Rectal smooth muscle tissue (tissue), 1 donor: Measurements from ENCODE around the gene BACH2.

Experiments used
- H3K27ac ChIP-seq: one replicate; pipeline ENCODE4 v1.7.0; 2013; ENCODE audit warnings: low read depth, low read length, inconsistent platforms
- H3K27me3 ChIP-seq: one replicate; pipeline ENCODE4 v1.7.0; 2013; ENCODE audit warnings: low read length; ENCODE audit not compliant: control insufficient read depth, insufficient read depth
- H3K36me3 ChIP-seq: one replicate; pipeline ENCODE4 v1.7.0; 2013; ENCODE audit warnings: low read length; ENCODE audit not compliant: control insufficient read depth, insufficient read depth
- H3K4me1 ChIP-seq: one replicate; pipeline ENCODE4 v1.7.0; 2013; ENCODE audit warnings: low read length; ENCODE audit not compliant: control insufficient read depth, insufficient read depth
- H3K4me3 ChIP-seq: one replicate; pipeline ENCODE4 v1.7.0; 2013; ENCODE audit warnings: low read length
- H3K9ac ChIP-seq: one replicate; pipeline ENCODE4 v1.7.0; 2013; ENCODE audit warnings: low read length

Gene BACH2

GRCh38 chr6:90005048-90005827 is 291.4 kb downstream of the BACH2 start:
- no peak overlapping the region for H3K9ac ChIP-seq
- no peaks in the 10 kb centered on the region for H3K27me3 ChIP-seq
- no peak overlapping the region for H3K27ac ChIP-seq
- H3K4me3 ChIP-seq: no peak overlapping the region
- H3K4me1 ChIP-seq: no peaks in the 10 kb centered on the region
- no peaks in the 10 kb centered on the region for H3K36me3 ChIP-seq

DNA sequence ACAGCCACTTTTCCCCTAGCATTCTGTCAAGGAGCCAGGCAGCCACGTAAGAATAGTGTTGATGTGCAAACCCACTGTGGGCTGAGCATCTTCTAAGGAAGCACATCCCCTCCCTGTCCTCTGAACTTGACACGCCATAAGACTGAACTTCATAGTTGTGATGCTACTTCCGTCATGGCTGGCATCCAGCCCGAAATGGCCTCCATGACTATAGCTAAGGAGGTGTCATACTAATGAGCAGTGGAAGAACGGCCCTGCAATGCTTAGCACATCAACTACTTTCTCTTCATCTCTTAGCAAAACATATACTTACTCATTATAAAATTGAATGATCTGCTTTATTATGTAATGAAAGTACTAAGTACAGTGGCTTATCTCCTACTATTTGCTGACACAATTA is 292.1 kb downstream of the BACH2 start:
- no peak overlapping the region for H3K4me3 ChIP-seq
- no peak overlapping the region for H3K9ac ChIP-seq
- H3K36me3 ChIP-seq: no peaks in the 10 kb centered on the region
- H3K27me3 ChIP-seq: no peaks in the 10 kb centered on the region
- no peaks in the 10 kb centered on the region for H3K4me1 ChIP-seq
- no peak overlapping the region for H3K27ac ChIP-seq

DNA sequence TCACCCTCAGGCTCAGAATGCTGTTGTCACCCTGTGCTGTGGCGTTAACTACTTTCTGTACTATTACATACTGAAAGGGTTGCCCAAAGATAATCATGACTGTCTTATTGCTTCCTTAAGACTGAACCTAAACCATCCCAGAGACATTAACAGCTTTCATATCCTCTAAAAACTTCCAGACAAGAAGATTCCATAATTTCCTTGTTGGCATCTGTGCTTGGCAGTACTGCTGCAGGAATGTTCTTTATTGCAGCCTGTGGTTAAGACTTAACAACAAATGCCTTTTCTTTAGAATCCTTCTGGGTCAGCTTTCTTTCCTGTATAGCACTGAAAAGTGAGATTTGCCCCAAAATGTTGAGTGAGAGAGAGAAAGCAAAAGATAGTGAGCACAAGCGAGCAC is 292.7 kb downstream of the BACH2 start:
- no peaks in the 10 kb centered on the region for H3K4me1 ChIP-seq
- no peaks in the 10 kb centered on the region for H3K27me3 ChIP-seq
- H3K4me3 ChIP-seq: no peak overlapping the region
- no peak overlapping the region for H3K27ac ChIP-seq
- H3K9ac ChIP-seq: no peak overlapping the region
- no peaks in the 10 kb centered on the region for H3K36me3 ChIP-seq

- H3K9ac ChIP-seq: no peak overlapping the region
- no peaks in the 10 kb centered on the region for H3K36me3 ChIP-seq
- H3K4me1 ChIP-seq: no peaks in the 10 kb centered on the region
- H3K27me3 ChIP-seq: no peaks in the 10 kb centered on the region
- no peak overlapping the region for H3K27ac ChIP-seq
- H3K4me3 ChIP-seq: no peak overlapping the region
Measured at GRCh38 chr6:90003069-90003795, 293.4 kb downstream of the BACH2 start.

DNA sequence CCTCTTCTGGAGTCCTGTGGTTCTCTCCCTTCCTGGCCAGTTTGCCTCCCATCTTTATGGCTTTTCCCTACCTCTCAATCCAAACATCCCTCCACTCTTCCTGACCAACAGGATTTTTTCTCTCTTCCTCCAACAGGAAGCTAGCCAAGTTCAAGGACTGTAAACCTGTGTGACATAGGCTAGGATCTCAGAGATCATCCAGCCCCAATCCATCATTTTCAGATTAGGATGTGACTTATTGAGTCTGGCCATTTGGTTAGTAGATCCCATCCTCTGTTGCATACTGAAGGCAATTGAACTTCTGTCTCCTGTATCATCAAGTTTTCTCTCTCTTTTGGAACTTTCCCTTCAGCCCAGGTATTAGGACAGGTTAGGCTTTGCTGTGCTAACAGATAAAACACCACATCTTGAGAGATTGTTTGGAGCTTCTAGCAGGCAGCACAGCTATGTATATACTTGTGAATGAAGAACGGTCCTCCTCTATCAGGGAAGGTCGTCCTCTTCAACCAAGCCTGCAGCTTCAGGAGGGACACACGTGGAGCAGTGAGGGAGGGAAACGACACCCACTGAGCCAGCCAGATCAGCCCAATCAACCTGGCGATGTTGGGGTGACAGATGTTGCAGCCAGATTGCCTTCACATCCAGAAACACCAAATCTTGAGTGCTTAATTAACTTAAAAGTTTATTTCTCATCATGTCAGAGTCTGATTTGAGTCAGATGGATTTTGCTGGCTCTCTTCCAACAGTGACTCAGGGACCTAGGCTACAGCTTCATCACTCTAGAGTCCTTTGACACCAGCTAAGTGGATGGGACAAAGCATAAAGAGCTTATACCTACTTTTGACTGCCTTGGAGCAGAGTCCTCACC is 295.5 kb downstream of the BACH2 start:
- no peaks in the 10 kb centered on the region for H3K27me3 ChIP-seq
- no peak overlapping the region for H3K27ac ChIP-seq
- H3K4me3 ChIP-seq: no peak overlapping the region
- no peaks in the 10 kb centered on the region for H3K4me1 ChIP-seq
- H3K9ac ChIP-seq: no peak overlapping the region
- H3K36me3 ChIP-seq: no peaks in the 10 kb centered on the region

- H3K27ac ChIP-seq: no peak overlapping the region
- H3K9ac ChIP-seq: no peak overlapping the region
- H3K4me1 ChIP-seq: no peaks in the 10 kb centered on the region
- H3K27me3 ChIP-seq: no peaks in the 10 kb centered on the region
- H3K36me3 ChIP-seq: no peaks in the 10 kb centered on the region
- no peak overlapping the region for H3K4me3 ChIP-seq
Measured at GRCh38 chr6:89999945-90000825, 296.5 kb downstream of the BACH2 start.

DNA sequence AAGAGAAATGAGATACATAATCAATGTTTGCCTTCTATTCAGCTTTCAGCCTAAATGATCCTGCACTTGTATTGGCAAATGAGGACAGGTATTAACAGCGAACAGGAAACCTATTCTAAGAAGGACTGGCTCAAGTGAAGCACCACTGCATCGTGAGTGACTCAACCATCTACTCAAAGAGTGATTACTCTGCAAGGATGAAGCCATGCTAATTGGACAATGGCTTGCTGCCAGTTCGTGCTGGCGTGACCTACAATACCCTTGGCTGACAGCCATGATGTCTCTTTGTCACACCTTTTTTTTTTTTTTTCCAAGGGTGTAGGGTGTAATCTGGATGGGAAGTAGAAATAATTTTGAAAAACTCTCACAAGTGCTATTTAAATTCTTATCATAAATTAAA is 297.5 kb downstream of the BACH2 start:
- no peak overlapping the region for H3K4me3 ChIP-seq
- H3K27me3 ChIP-seq: no peaks in the 10 kb centered on the region
- H3K4me1 ChIP-seq: no peaks in the 10 kb centered on the region
- H3K36me3 ChIP-seq: no peaks in the 10 kb centered on the region
- no peak overlapping the region for H3K9ac ChIP-seq
- no peak overlapping the region for H3K27ac ChIP-seq

DNA sequence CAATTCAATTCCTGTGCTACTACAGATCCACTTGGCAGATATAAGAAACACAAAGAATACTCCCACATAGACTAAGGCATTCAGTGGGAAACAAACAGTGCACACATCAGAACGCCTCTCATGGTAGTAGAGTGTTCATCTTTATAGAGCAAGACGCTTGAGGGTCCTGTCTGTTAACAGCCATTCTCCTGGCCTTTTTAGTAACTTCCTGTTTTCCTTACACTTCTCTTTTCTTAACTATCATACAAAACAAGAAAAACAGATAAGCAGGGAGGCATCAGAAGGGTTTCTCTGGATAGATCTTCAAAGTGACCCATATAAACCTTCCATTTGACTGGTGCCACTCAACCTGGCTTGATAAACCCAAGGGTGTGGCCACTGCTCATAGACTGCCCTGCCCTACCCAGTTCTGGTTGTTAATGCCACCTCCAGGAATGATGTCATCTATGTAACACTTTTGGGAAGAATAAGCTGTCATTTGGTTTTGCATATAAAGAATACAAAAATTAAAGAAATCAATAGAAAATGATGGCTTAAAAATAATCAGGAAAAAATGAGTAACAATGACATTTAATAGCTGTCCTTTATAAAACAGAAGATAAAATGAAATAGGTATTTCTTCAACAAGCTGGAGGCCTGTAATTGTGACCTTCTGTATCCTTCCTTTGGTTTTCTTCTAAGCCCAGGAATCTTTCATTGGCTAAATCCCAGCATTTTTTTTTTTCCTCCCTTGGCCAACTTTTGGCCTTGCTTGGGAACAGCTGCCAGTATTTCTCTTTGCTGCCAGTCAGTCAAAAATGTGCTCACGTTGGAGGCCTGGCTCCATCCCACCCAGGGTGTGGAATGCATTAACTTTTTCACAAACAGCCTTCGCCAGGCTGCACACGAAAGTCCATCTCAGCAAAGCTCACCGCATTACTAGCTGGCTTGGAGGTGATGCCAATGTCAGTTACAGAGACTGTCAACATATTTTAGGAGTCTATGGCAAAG is 298.9 kb downstream of the BACH2 start:
- no peak overlapping the region for H3K27ac ChIP-seq
- H3K9ac ChIP-seq: no peak overlapping the region
- H3K36me3 ChIP-seq: no peaks in the 10 kb centered on the region
- H3K4me3 ChIP-seq: no peak overlapping the region
- no peaks in the 10 kb centered on the region for H3K4me1 ChIP-seq
- H3K27me3 ChIP-seq: no peaks in the 10 kb centered on the region

GRCh38 chr6:89993411-89993810 is 303.2 kb downstream of the BACH2 start:
- Histone ChIP-seq H3K27ac (no peak overlapping the region), H3K4me3 (no peak overlapping the region), H3K4me1 (peaks cover 2% of the 10 kb centered on the region), H3K36me3 (no peaks in the 10 kb centered on the region), H3K27me3 (no peaks in the 10 kb centered on the region), H3K9ac (no peak overlapping the region)

DNA sequence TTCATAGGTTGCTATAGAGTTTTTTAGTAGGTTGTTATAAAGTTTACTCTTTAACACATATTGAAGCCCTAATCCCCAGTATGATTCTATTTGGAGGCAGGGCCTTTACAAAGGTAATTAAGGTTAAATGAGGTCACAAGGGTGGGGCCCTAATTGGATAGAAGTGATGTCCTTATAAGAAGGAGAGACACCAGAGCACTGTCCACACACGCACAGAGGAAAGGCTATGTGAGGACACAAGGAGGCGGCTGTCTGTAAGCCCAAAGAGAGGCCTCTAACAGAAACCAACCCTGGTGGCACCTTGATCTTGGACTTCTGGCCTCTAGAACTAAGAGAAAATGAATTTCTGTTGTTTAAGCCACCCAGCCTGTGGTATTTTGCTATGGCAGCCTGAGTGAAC is 303.8 kb downstream of the BACH2 start:
- peaks cover 2% of the 10 kb centered on the region for H3K4me1 ChIP-seq
- H3K27me3 ChIP-seq: no peaks in the 10 kb centered on the region
- no peaks in the 10 kb centered on the region for H3K36me3 ChIP-seq
- H3K4me3 ChIP-seq: no peak overlapping the region
- no peak overlapping the region for H3K9ac ChIP-seq
- H3K27ac ChIP-seq: no peak overlapping the region

- Histone ChIP-seq H3K27ac (no peak overlapping the region), H3K27me3 (no peaks in the 10 kb centered on the region), H3K36me3 (no peaks in the 10 kb centered on the region)
Measured at GRCh38 chr6:89989742-89990141, 306.9 kb downstream of the BACH2 start.

More at GRCh38 chr6:89989742-89990141, 306.9 kb downstream of the BACH2 start:
- H3K4me1 ChIP-seq: peaks cover 2% of the 10 kb centered on the region
- no peak overlapping the region for H3K9ac ChIP-seq
- no peak overlapping the region for H3K4me3 ChIP-seq
